ENCODE data around the gene CCDC148.
"Not testable (repeated sequence)": the region's sequence is repeated elsewhere in the genome, so short reads cannot be mapped to it uniquely, and the experiment has no call there.

Gene CCDC148

DNA sequence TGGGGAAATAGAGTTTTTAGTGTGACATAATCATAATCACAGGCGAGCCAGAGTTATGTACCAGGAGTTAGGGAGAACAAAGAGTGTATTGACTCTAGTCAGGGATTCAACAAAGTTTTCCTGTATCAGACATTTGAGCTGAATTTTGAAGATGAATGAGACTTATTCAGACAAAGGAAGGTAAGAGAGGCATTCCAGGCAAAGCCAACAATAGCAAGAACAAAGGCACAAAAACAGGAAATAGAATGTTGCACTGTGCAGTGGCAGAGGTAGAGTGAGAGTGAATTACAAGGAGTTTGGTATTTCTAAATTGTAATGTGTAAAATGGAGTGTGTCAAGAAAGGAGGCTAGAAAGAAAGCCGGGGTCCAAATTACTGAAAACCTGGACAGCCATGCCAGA, 156.2 kb downstream of the CCDC148 start:
- in situ Hi-C loops (cut with MboI; ENCODE audit: low sequenced_read_pairs) = no loop called here

DNA sequence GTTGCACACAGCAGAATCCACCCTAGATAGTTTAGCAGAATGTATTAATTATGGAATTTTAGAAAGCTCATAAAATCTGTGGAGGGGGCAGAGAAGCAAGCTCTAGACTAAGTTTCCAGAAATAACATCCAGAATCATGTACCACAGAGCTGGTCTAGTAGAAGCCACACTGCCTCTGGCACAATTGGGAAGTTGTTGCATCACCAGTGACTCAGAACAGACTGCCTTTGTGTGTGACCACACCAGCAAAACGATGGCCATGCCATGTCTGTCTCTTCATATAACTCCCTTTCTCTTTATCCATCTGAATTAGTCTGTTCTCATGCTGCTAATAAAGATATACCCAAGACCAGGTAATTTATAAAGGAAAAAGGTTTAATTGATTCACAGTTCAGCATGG, 158.9 kb downstream of the CCDC148 start:
- in situ Hi-C loops (cut with MboI; ENCODE audit: low sequenced_read_pairs) = no loop called here

DNA sequence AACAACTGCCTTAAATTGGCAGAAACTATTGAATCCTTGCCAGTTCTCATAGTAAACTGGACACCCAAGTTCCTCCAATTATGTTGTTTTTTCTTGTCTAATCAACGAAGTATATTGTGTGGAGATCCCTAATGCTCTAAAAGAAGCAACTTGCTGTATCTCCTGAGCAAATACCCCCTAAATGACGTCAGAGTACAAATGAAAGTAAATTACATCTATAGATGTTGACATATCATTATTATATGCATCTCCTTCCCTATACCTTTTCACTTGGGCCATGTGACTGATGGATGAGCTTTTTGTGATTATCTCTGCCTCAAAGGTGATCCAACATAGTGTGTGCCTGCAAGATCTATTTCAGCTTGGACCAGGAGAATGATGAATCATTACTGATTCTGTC, 159.4 kb downstream of the CCDC148 start:
- in situ Hi-C loops (cut with MboI; ENCODE audit: low sequenced_read_pairs) = no loop called here

DNA sequence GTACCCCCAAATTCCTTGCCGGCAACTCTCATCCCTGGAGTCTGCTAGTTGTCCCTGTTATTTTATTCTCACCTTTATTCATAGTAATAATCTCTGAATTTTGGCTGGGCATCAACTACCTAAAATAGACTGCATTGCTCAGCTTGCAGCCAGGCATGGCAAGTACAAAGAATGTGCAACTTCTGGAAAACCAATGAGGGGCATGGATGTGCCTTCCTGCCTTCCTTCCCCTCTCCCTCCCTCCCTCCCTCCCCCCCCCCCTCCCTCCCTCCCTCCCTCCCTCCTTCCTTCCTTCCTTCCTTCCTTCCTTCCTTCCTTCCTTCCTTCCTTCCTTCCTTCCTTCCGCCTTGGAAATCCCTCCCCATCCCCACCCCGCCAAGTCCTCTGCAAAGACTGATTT, 162.8 kb downstream of the CCDC148 start:
- in situ Hi-C loops (cut with MboI; ENCODE audit: low sequenced_read_pairs) = no loop called here

DNA sequence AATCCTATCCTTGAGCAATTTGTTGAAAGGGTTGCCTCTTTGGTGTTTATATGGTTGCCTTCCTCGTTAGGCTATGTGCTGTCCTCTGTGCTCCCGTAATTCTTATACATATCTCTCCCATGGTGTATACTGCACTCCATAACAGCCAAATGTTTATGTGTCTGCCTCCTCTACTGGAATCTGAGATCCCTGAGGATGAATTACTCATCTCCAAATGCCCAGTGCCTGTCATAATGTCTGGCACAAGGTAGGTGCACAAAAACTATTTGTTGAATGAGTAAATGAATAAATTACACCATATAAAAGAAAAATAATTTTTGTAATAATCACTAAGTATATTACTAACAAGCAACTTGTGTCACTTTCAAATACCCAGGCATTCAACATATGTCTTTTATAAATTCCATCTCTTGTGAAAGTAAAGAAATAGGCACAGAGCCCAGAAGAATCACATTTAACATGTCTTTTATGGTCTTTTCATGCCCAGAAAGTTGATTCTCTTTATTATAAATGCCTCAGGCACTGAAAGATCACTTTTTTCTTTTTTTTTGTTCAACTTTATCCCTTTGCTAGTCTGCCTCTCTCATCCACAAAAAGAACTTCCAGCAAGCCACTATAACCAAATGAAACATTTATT, 164.9 kb downstream of the CCDC148 start:
- in situ Hi-C loops (cut with MboI; ENCODE audit: low sequenced_read_pairs) = no loop called here

DNA sequence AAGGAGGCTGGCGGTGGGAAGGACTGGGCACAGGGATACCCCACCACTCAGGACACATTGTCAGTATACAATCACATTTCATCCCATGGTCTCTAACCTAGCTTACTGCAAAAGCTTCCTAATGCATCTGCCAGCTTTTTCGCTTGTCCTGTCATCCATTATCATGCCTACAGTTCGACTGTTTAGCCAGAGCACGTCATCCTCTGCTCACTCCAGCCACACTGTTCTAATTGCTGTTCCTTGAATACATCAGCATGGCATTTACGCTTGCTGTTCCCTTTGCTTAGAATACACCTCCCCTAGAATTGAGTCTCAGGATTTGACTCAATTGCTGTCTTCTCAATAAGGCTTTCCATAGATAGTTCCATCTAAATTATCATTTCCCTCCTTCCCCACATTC, 166.3 kb downstream of the CCDC148 start:
- in situ Hi-C loops (cut with MboI; ENCODE audit: low sequenced_read_pairs) = no loop called here

DNA sequence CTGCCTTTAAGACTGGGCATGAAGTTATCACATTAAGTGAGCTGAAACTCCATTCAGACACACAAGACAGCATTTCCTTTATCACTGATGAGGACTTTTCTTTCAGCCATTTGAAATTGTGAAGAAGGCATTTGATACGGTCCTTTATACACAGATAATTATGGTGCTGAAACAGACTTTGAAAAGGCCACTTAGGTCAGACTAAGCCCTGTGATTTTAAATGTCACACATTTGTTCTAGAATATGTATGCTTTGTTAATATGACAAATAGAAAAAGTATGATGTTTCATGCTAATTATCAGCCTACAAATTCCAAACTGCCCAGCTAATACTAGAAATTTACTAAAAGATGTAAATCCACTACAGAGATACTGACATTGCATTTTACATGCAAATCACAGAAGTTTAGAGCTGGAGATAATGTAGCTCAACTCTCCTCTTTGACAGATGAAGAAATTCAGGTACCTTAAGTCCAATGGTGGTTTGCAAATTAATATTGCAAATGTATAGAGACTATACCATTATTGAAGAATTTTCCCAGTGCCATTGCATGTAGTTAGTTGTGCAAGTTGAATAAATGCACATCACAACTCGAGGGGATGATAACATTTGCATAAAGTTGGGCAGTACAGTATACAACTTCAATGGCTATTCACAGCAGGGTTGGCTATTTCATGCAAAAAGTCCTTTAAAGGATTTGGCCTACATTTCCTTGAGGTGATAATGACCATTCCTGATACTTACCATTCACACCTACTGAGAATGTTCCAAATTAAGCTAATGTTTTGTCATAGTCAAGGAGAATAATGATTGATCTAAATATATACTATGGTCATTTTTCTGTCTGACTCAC, 179.7 kb downstream of the CCDC148 start:
- in situ Hi-C loops (cut with MboI; ENCODE audit: low sequenced_read_pairs) = no loop called here

DNA sequence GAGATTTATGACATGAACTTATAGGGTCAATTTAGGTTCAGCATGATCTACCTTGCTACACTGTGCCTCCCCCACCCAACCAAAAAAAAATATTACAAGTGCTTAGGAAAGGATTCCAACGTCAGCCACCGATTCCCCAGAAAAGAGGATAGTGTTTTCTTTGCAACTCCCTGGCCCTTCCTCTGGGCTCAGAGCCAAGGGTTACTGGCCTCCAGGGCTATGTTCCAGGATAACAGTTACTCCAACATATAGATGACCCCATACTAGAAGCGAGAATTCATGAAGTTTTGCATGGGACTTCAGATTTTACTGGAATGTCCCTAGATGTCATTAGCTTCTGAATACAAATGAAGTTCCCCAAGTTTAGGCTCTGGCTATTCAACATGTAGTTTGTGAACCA, 182.8 kb downstream of the CCDC148 start:
- in situ Hi-C loops (cut with MboI; ENCODE audit: low sequenced_read_pairs) = no loop called here

DNA sequence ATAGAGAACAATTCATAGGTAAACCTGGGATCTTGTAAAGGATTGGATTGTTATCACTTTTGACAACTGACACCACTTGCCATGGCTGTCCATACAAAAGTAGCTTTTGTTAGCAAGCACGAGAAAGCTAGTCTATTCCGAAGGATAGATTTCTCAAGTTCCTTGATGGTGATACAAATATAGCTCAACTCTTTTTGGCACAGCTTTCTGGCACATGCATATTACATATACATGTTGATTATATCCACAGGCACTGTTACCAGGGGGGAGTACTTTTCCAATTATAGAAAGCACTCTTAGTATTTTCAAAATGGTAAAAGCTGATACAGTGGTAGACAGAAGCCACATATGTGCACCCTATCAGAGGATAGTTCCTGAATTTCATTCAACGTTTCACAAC, 186.0 kb downstream of the CCDC148 start:
- in situ Hi-C loops (cut with MboI; ENCODE audit: low sequenced_read_pairs) = no loop called here

DNA sequence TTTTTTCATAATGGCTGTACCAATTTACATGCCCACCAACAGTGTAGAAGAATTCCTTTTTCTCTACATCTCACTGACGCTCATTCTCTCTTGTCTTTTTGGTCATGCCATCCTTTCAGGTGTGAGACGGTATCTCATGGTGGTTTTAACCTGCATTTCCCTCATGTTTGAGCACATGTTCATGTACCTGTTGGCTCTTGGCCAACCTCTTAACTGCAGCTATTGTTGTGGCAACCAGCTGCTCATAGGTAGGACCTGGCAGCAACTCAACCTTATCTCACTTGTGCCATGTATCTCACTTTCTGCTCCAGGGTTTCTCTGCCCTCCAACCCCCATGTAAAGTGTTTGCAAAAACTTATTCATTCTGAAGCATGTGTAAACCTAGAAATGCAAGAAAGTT, 187.4 kb downstream of the CCDC148 start:
- in situ Hi-C loops (cut with MboI; ENCODE audit: low sequenced_read_pairs) = no loop called here

DNA sequence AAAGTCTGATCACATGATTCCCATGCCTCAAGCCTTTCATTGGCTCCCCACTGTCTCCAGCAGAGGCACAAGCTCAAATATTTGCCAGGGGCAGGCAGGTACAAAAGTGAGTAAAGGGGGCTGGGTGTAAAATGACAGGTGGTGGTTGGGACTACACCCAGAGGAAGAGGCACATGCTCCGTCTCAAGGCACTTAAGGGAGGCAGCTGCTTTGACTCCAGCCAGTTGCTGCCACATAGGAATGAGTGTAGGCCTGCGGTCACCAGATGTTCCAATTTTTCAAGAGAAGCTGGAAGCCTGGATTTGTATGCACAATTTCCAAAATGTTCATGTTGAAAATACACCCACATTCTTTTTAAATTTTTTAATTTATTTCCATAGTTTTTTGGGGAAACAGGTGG, 190.4 kb downstream of the CCDC148 start:
- in situ Hi-C loops (cut with MboI; ENCODE audit: low sequenced_read_pairs) = no loop called here

DNA sequence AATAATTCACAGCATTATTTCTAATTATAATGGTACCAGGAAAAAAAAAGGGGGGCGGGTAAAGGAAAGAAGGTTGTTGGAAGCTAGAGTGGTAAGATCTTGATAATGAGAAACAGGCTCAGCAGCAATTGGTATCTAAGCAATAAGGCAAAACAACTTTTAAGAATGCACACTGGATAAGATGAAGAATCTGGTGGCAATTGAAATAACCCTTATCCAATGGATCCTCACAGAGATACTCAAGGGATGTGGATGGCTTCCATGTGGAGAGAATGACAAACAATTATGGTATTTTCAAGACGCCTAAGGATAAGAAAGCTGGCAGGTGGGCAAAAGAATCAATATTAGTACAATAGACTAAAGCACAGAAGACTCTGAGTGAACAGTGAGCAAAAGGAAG, 201.3 kb downstream of the CCDC148 start:
- in situ Hi-C loops (cut with MboI; ENCODE audit: low sequenced_read_pairs) = no loop called here

DNA sequence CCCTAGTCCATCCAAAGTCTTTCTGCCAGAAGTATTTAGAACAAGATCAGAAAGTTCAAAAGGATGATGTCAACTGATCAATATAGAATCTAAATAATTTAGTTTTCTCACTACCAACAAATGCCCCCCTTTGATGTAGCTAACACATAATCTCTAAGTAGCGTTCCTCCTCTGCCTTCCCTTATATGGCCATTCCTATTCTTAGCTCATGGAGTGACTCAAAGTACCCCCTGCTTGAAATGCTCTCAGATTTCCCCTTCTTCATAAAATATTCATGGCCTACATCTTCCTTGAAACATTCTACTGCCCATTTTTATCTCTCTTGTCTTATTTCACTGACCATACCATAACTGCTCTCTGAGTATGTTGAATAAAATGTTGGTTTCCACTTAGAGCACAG, 203.4 kb downstream of the CCDC148 start:
- in situ Hi-C loops (cut with MboI; ENCODE audit: low sequenced_read_pairs) = no loop called here

DNA sequence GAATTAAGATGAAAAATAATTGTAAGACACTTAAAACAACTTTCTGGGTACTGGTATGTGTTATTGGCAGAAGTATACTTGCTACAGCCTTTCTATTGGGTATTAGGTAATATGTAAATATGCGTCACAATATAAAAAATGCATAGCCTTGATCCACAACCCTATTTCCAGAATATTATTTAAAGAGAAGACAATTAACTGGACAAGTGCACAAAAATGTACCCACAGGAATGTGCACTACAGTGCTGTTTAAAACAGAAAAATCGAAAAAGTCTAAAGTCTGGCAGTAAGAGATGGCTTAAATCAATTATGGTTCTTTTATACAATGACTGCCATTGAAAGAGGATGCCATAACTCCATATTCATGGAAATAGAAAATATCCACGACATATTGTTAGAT, 205.2 kb downstream of the CCDC148 start:
- in situ Hi-C loops (cut with MboI; ENCODE audit: low sequenced_read_pairs) = no loop called here

DNA sequence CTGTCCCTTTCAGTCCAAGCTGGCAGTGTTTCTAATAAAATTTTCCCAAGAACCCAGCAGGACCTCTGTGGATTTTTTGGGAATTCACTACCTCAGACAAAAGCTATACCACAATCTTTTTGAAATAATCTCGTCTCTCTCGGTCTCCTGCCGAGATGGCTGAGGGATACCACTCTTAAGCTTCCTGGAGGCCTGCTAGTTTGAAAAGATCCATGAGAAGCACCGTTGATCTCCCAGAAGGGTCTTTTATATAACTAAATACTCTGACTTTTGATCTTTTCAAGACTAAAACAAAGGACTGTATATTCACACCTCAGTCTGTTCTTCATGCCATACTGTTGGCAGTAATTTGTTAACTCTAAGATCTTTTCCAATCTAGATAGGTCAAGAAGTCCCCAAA, 213.2 kb downstream of the CCDC148 start:
- in situ Hi-C loops (cut with MboI; ENCODE audit: low sequenced_read_pairs) = no loop called here

DNA sequence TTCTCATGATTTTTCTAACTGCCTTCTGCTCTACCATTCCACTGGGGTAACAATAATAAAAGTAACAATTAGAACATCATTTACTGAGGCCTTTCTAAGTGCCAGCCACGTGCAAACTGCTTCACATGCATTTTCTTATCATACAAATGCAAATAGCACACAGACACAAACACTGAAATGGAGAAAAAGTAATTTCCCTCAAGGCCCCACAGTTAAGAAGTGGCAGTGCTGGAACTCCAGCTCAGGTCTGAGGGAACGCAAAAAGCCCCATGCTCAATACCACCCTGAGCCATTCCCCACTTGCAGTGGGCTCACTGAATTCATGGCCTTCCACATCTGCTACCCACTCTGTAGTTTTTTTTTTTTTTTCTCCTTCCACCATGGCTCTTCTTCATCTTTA, 214.3 kb downstream of the CCDC148 start:
- in situ Hi-C loops (cut with MboI; ENCODE audit: low sequenced_read_pairs) = no loop called here

DNA sequence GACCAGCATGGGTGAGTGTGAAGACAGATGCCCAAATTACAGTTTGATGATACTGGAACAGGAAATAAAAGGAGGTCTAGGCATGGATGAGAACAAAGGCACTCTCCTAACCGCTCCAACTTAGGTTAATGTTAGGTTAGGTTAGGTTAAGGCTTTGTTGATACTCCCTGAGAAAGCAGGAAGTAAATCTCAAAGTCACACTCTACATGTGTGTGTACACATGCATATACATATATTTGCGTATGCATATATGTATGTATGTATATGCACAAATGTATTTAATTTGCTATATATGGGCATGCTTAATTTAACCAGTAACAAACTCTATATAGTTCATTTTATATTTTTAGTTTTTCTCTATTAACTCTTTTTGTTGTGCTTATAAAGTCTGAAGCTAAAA, 215.6 kb downstream of the CCDC148 start:
- in situ Hi-C loops (cut with MboI; ENCODE audit: low sequenced_read_pairs) = no loop called here

DNA sequence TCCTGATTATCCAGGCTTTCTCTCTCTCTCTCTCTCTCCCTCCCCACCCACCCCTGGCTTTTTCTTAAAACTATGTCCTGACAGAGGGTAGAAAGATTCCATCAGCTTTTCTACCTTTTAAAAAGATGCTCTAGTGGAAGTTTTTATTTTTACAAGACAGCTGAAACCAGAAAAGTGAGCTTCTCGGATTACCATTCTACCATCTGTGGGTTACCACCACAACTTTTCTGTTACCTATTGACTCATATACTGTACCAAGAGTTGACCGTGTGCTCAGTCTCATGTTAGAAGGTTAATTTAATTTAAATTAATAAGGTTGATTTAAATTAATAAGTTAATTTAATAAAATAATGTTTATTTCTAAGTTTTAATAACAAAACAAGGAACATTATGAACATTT, 217.3 kb downstream of the CCDC148 start:
- in situ Hi-C loops (cut with MboI; ENCODE audit: low sequenced_read_pairs) = no loop called here

DNA sequence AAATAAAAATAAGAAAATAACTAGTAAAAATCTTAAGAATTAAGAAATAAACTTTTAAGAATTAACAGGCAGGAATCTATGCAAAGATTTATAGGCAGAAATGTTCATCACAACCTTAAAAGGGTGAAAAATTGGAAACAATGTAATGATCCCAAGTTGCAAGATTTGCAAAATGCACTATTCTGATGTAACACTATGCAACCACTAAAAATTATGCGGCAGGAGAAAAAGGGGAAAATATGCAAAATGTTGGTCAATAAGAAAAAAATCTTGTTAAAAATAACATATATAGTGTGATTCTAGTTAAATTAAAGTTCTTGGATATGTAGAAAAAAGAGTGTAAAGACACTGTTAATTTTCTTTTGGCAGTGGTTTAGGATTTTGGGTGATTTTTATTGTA, 222.1 kb downstream of the CCDC148 start:
- in situ Hi-C loops (cut with MboI; ENCODE audit: low sequenced_read_pairs) = no loop called here

DNA sequence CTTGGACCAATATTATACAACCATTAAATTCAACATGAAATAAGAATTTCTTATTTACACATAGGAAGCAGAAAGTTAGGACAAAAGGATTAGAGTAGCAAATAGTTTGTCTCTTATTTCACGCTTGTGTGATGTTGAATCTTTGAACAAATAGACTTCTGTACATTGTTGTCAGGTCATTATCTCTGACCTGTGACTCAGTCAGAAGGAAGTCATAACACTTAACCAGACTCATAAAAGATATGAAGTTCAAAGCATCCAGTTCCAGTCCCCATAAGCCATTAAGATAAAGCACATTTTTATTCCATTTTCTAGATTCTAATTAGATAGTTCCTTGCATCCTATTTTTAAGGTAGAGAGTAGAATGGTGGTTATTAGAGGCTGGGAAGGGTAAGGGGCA, 224.1 kb downstream of the CCDC148 start:
- in situ Hi-C loops (cut with MboI; ENCODE audit: low sequenced_read_pairs) = no loop called here

DNA sequence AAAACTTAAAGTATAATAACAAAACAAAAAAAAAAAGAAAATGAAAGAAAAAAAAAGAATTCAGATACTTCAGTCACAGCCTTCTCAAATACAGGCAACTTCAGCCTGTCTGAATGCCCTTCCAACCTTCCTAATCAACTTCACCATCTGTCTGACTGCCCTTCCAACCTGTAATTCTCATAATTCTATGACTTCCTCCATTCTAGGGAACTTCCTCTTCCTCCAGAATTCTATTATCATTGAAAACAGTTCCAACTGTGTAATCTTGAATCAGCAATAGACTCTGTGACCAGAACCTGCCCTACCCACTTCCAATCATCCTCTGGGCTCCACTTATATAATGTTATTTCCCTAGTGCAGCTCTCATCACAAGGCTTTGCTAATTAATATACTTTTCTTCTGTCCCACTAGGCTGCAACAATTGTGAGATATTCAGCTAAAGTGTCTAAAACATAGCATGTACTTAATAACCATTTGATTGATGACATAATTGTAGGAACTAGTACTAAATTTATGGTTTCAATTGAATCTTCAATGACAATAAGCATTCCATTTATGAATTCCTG, 227.5 kb downstream of the CCDC148 start:
- in situ Hi-C loops (cut with MboI; ENCODE audit: low sequenced_read_pairs) = no loop called here

DNA sequence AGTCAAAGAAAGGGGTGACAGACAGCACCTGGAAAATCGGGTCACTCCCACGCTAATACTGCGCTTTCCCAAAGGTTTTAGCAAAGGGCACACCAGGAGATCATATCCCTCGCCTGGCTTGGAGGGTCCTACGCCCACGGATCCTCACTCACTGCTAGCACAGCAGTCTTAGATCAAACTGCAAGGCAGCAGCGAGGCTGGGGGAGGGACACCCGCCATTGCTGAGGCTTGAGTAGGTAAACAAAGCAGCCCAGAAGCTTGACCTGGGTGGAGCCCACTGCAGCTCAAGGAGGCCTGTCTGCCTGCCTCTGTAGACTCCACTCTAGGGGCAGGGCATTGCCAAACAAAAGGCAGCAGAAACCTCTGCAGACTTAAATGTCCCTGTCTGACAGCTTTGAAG, 233.5 kb downstream of the CCDC148 start:
- in situ Hi-C loops (cut with MboI; ENCODE audit: low sequenced_read_pairs) = not testable (repeated sequence)
